GM21423 (cell line): ENCODE results near the gene AADACL2.
"Not testable (repeated sequence)": the region's sequence is repeated elsewhere in the genome, so short reads cannot be mapped to it uniquely, and the experiment has no call there.

Experiments
- ATAC-seq: cut with Tn5 transposase; IDR thresholded peaks from one replicate; pipeline ENCODE4 v1.9.1; 2021; ENCODE audit warnings: mild to moderate bottlenecking, moderate library complexity; ENCODE audit not compliant: unreplicated experiment

Gene AADACL2

DNA sequence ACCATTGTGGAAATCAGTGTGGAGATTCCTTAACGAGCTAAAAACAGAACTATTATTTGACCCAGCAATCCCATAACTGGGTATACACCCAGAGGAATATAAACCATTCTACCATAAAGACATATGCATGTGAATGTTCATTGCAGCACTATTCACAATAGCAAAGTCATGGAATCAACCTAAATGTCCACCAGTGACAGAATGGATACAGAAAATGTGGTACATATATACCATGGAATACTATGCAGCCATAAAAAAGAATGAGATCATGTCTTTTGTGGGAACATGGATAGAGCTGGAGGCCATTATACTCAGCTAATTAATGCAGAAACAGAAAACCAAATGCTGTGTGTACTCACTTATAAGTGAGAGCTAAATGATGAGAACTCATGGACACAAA lies 31.0 kb downstream of the AADACL2 start:
- not testable (repeated sequence) for ATAC-seq

DNA sequence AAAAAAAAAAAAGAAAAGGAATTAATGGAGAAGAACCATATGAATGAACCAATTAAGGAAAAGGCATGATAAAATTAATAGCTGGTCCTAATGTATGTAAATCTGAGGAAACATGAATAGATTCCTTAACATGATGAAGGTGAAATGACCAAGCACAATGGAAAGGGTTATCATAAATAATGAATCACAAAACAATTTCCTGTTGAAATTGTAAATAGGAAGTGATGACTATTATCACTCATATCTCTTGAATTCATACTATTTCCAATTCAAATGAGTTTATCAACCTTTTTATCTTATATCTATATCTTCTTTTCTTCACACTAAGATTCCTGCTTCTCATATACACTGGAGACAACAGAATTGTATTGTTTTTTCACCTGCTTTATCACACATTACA lies 32.0 kb downstream of the AADACL2 start:
- no peak for ATAC-seq

DNA sequence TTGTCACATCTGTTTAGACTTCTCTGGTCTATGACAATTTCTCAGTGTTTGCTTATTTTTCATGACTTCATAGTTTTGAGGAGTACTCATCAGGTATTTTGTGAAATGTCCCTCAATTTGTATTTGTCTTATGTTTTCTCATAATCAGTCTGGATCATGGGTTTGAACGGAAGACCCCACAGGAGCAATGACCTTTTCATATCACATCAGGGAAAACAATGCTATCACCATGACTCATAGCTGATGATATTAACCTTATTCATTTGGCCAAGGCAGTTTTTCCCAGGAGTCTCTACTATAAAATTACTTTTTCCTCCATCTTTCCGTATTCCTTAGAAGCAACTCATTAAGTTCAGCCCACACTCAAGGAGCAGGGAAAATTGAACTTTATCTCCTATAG lies 32.7 kb downstream of the AADACL2 start:
- no peak for ATAC-seq

DNA sequence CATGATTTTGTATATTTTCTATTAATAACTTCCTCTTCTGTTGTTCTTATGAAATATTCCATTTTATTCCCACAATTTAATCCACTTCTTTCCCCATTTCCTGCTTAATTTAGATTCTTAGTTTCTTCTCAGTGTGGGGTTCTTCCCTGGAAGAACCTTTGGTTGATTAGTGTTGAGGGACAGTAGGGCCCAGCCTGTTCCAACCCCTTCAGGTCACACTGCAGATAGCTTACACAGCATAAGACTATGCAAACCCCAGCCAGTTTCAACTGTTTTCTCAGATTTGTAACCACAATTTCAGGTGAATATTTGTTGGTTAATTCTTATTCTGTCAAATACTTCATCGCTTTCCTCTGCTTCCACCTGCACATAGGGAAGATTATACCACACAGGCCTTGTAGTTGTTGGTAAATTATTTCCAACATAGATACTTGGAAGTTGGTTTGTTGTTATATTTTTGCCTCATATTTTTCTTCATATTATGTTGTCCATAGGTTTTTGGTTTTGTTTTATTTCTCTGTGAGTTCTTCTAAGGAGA lies 34.7 kb downstream of the AADACL2 start:
- ATAC-seq: no peak

DNA sequence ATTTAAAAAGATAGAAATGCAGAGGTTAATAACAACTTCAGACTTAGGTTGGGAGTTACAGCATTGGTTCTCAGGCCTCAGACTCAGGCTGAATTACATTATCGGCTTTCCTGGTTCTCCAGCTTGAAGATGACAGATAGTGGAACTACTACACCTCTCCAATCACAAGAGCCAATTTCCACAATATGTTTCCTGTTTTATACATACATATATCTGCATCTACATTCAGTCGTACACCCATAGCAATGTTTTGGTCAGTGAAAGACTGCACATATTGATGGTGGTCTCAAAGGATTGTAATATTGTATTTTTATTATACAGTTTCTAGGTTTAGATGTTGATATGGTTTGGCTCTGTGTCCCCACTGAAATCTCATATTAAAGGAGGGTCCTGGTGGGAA lies 35.4 kb downstream of the AADACL2 start:
- ATAC-seq: no peak

DNA sequence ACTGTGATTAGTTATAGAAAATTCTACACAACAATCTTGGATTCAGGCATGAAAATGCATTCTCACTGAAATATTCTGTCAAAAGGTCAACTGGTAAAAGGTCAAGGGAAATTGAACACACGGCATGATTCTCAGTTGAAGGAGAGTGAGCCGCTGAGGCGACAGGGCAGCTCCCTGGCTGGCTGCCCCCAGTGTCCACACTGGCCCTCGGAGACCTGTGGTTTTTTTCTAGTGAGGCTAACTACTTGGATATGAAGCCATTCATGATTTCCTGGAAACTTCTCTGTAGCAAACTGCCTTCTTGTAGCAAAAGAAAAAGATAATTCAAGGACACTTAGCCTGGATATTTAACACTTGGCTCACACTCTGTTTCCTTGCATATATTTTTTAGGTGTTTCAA lies 37.2 kb downstream of the AADACL2 start:
- no peak for ATAC-seq

DNA sequence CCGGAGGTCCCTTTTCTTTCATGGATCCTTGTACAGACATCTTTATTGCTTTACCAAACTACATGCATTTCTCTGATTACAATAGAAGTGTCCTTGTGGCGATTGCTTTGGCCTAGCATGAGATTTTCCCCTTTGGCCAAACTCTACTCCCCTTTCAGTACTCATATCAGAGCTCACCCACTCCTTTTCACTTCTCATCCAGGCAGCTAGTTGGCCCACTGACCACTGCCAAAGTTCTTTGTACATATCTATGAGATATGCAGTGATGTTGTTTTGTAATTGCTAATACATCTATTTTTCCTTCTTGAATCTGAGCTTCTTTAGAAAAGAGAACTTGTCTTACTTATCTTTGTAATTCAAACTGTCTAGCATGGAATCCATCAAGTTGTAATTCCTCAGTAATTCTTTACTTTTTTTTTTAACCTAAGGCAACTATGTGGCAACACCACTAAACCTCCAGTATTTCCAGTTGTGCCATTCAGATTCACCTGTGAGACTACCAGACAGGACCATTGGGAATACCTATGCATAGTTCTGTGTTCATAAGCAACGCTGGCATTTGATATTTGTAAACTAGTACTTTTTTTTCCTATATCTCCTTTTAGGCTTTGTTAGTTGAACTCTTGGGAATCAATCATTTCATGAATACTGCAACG lies 39.2 kb downstream of the AADACL2 start:
- ATAC-seq: no peak

DNA sequence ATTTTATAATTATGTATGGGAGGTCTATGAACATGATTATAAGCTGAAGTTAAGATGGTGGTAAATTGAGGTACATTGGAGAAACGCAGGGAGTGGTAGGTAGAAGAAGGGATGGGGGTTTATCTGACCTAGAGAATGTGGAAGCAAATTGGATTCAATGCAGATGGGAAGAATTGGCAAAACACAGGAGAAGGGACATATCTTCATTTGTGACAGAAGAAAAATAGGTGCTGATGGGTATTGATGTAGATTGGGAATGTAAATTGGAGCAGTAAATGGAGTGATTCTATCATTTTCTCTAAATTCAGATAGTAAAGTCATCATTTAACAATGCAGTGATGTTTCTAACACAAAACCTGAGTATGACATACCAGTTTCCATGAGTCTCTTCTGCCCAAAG lies 40.5 kb downstream of the AADACL2 start:
- no peak for ATAC-seq

DNA sequence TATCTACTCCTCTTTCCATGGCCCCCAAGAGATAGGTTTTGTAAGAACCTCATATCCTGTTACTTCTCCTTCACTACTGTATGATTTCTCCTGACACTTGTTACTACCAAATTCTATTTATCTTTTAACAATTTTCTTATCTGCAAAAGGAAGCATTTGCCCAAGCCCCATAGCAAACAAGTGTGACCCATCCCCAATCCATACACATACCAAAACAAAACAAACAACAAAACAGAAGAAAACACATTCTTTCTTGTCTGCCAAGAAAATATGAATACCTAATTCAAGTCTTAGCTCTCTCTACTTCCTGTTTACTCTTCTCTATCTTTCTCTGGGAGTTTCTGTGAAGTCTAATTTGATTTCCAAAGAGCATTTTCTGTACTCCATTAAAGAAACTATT lies 41.2 kb downstream of the AADACL2 start:
- no peak for ATAC-seq

DNA sequence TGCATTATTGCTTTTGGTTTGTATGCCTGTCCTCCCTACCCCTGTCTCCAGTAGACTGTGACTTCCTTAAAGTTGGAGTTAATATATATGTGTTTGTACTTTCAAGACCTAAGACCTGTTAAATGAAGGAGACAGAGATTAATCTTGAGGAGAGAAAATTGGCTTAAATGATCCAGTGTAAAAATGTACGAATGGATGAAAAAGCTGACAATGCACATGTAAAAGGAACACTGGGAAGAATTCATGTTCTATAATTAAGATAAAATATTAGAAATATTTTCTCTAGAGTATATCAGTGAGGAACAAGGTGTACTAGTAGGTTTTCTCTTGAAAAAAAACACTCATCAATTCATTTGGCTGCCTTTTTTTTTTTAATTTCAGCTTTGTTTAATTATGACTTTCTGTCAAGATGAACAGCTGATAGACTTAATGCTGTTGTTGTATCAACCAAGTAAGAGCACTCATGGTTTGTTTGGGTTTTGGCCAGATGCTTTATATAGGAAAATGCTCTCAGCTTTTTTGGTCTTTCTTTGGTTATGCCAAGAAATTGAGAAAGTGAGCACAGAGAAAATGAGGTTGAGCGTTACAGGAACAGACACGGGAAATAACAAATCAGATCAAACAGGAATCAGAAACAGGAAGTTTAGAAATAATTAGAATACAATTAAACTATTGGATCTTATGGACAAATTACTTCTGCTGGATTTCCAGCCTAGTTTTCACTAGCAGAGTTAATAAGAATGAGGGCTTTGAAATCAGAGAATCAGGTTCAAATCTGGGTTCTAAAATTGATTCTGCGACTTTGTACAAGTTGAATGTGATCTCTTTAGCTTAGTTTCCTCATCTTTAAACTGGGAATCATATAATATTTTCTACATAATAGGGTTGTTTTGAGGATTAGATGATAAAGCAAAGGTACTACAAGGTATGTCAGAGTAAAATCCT lies 41.9 kb downstream of the AADACL2 start:
- ATAC-seq: no peak

DNA sequence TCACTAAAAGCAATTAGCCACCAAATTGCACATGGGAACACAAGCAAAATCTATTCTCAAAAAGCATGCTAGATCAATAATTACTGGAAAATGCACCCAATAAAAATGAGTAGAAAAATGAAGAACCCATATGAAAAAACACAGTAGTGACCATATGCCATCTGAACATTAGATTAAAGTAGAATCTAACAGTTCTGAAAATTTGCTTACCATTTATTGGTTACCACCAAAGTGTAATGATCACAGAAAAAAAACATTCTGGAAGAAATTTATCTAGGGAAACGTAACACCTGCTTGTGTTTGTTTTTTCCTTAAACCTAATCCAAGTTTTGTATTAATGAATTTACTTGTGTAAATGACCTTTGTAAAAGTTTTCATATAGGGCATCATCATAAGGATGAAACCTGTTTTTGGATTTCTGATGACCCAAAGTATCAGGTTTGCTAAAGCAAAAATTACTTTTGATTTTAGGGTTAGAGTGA lies 42.6 kb downstream of the AADACL2 start:
- ATAC-seq: no peak

DNA sequence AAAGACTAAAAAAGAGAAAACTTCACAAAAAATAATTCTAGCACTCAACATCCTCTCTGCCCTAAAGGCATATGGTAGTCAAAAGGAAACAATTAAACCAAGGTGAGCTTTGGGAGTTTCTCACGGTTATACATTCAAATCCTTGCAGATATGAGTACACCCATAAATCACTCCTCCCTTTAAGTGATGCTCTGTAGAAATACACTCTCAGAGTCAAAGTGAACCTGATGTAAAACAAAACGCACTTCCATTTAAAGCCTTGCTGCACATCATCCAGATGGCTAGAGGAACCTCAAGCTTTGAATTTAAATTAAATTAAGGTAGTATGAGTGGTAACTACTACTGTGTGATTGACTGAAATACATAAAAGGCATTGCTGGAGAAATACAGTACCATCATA lies 44.2 kb downstream of the AADACL2 start:
- no peak for ATAC-seq

DNA sequence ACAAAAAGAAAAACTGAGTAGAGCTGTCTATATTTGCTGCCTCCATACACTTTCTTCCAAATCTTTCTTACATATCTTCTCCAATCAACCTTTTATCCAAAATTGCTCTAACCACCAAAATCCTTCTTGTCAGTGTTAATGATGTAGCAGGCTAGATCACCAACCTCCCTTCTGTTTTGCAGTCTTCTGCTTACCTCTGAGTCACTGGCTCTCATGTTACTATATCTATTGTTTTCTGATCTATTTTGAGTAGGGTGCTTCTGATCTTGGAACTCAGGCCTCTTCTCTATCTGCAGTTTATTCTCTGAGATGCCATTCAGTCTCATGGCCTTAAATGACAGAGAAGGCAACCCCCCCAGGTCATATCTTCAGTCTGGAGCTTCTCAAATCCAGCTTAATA lies 53.9 kb downstream of the AADACL2 start:
- ATAC-seq: no peak

DNA sequence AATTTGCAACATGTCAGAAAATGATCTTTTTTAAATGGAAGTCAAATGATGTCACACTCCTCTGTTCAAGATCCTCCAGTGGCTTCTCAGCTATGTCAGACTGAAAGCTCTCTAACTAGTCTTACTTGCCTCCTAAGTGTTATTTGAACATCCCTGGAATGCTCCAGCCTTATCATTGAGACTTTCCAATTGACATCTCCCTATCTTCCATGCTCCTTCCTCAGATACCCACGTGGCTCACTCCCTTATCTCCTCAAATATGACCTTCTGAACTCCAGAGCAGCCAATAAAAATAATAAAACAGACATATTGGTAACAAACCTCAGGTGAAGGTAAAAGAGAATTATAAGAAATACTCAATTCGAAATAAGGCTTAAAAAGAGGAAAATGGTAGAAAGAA lies 54.7 kb downstream of the AADACL2 start:
- no peak for ATAC-seq

DNA sequence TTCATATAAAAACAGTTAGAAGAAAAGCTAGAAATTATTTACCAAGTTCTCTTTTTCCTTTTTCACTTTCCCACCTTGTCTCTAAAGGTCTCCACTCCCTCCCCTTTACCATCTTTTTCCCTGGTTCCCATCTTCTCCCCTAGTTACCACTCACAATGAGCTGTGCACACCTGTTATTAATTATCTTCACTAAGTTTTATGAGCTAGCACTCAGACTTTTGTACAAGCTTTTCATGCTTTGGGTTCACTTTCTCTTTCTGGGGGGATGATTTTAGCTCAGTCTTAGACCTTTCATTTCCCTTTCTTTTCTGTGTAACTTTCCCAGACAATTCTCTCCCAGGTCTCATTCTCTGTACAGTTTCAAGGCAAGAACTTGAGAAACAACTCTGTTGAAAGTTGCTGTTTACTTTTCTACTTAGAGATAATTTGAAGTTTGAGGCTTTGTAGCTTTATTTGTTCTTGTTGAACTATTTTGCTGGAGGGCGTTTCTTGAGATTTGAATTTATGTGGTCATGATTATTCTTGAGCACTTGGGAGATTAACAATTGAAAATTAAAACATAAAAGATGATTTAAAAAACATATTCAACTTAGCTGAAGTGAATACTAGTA lies 56.2 kb downstream of the AADACL2 start:
- no peak for ATAC-seq

DNA sequence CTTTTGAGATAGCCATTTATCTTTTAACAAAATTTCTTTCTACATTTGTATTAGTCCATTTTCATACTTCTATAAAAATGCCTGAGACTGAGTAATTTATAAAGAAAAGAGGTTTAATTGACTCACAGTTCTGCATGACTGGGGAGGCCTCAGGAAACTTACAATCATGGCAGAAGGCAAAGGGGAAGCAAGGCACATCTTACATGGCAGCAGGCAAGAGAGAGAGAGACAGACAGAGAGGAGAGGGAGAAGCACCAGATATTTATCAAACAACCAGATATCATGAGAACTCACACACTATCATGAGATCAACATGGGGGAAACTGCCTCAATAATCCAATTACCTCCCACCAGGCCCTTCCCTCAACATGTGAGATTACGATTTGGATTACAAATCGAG lies 57.0 kb downstream of the AADACL2 start:
- ATAC-seq: not testable (repeated sequence)

DNA sequence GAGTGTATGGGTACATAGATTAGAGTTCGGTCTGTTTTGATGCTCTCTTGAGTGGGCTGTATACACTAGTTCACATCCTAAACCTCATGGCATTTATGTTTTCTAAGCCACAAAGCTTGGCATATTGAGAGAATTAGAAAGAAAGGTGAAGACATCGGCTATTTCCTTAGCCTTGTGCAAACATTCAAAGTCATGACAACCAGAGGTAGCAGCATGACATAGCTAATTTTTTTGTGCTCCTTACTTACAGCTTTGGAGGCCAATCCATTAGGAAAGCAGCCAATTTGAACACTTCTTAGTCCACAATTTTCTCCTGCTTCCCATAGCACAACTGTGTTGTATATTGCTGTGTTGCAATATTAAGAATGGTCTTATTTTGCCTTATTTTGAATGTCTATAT lies 58.7 kb downstream of the AADACL2 start:
- ATAC-seq: no peak

DNA sequence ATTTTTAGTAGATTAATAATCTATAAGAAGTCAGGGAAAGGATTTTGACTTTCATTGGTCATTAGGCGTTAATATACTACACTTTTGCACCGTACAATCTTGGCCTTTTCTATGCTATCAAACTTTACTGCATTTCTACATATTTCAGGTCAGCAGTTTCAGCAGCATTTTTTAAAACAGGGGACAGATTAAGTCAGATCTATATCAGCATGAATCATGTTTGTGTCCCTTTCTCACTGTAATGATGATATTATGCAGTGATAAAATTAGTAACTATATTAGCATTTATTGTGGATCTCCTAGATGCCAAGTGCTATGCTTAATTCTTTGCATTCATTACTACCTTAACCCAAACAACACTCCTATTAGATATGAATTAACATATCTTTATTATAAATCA lies 59.9 kb downstream of the AADACL2 start:
- no peak for ATAC-seq

DNA sequence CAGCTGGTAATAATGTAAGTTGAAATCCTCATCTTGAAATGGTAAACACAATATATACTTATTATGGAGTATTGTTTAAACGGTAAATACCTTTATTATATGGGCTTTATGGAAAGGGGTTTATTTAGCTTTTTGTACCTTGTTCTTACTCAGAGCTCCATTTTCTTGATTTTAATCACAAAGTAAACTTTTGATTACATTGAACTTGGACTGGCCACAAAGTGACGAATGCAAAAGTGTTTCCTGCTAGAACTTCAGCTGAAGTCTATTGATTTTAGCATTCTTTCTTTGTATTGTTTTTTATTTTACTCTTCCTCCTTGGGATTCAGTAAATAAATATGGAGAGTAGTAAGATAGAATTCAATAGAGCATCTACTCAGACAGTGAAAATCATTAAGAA lies 60.4 kb downstream of the AADACL2 start:
- ATAC-seq: no peak

DNA sequence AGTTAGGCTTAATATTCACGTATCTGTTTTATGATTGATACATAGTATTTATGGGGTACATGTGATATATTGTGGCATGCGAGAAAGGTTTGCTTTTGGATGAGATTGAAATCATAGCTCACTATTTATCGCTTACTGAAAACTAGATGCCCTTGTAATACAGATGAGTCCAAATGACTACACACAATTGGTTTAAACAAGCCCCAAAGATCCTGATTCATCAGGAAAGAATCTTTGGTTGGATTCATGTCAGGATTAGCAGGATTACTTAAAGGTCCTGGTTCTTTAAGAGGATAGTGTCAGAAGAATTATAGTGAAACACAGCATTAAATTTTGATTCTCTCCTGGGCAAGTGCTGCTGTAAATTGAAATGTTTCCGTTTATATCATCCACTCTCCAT lies 61.5 kb downstream of the AADACL2 start:
- no peak for ATAC-seq

DNA sequence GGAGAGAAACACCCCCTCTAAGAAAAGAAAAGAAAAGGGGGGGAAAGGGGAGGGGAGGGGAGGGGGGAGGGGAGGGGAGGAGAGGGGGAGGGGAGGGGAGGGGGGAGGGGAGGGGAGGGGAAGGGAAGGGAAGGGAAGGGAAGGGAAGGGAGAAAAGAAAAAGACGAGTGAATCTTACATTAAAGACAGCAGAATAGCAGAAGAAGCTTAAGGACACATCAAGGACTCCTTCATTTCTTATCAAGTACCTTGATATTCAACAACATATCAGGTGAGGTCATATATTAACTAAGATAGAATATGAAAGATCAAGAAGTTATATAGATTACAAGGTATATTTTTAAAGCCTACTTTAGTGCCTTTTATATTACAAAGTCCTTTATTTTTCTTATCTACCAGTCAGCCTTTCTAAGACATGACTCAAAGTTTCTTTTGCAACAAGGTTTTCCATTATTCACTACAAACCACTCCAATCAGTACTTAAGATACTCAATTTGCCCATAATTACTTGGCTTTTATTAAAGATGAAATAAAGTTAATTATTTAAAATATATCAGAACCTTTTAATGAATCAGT lies 62.5 kb downstream of the AADACL2 start:
- no peak for ATAC-seq
